OCI-LY1 (cell line): Measurements from ENCODE around the gene EMC8.

Source experiments
- H2AFZ ChIP-seq: fragments of 200-600 bp; sonication (generic), shearing (Covaris generic); 2 replicates; pipeline ENCODE4 v1.6.0; 2014; ENCODE audit warnings: antibody characterized with exemption, mild to moderate bottlenecking, low read length
- H3F3A ChIP-seq: fragments of 200-600 bp; sonication (generic), shearing (Covaris generic); 2 replicates; pipeline ENCODE4 v1.6.0; 2014; ENCODE audit warnings: mild to moderate bottlenecking, antibody characterized with exemption, low read length, moderate library complexity; ENCODE audit not compliant: insufficient read depth
- H3K27ac ChIP-seq: fragments of 200-600 bp; sonication (generic); 2 replicates; pipeline ENCODE4 v1.5.1; 2014; ENCODE audit warnings: low read length, mixed run types, mild to moderate bottlenecking, low read depth; ENCODE audit not compliant: poor library complexity, severe bottlenecking
- H3K27me3 ChIP-seq: fragments of 200-600 bp; sonication (generic); 2 replicates; pipeline ENCODE4 v1.6.0; 2014; ENCODE audit warnings: antibody characterized with exemption, mild to moderate bottlenecking, low read length, moderate library complexity; ENCODE audit not compliant: insufficient read depth
- H3K36me3 ChIP-seq: fragments of 200-600 bp; sonication (generic); 2 replicates; pipeline ENCODE4 v1.6.1; 2014; ENCODE audit warnings: mild to moderate bottlenecking, antibody characterized with exemption, low read length, moderate library complexity, mixed read lengths; ENCODE audit not compliant: insufficient read depth
- H3K4me1 ChIP-seq: fragments of 200-600 bp; sonication (generic); 2 replicates; pipeline ENCODE4 v1.5.1; 2014; ENCODE audit warnings: mild to moderate bottlenecking, low read length, moderate library complexity; ENCODE audit not compliant: insufficient read depth, severe bottlenecking
- H3K4me2 ChIP-seq: fragments of 200-600 bp; sonication (generic), shearing (Covaris generic); 2 replicates; pipeline ENCODE4 v1.6.1; 2014; ENCODE audit warnings: low read length
- H3K4me3 ChIP-seq: fragments of 200-600 bp; sonication (generic); 2 replicates; pipeline ENCODE4 v1.5.1; 2014; ENCODE audit warnings: low read length, low read depth, mild to moderate bottlenecking, mixed read lengths; ENCODE audit not compliant: poor library complexity, severe bottlenecking
- H3K79me2 ChIP-seq: fragments of 200-600 bp; shearing (Covaris generic); 2 replicates; pipeline ENCODE4 v1.6.1; 2016; ENCODE audit warnings: mixed run types, low read length, mixed read lengths; ENCODE audit not compliant: insufficient read depth
- H3K9ac ChIP-seq: fragments of 200-600 bp; sonication (generic), shearing (Covaris generic); 2 replicates; pipeline ENCODE4 v1.6.1; 2014; ENCODE audit warnings: mild to moderate bottlenecking, low read length, mixed read lengths
- H3K9me2 ChIP-seq: fragments of 200-600 bp; sonication (generic), shearing (Covaris generic); 2 replicates; pipeline ENCODE4 v1.6.1; 2014; ENCODE audit warnings: low read depth, mild to moderate bottlenecking, low read length, mixed read lengths
- H3K9me3 ChIP-seq: fragments of 200-600 bp; shearing (Covaris generic); 2 replicates; pipeline ENCODE4 v1.6.1; 2014; ENCODE audit warnings: low read length, mixed read lengths
- H4K20me1 ChIP-seq: fragments of 200-600 bp; sonication (generic), shearing (Covaris generic); 2 replicates; pipeline ENCODE4 v1.6.0; 2016; ENCODE audit warnings: mild to moderate bottlenecking, low read length; ENCODE audit not compliant: insufficient read depth
- EZH2 ChIP-seq: fragments of 200-600 bp; sonication (generic), shearing (Covaris generic); IDR thresholded peaks from 2 replicates; pipeline ENCODE4 v1.8.0; 2017; ENCODE audit warnings: borderline replicate concordance, mixed run types, mild to moderate bottlenecking, antibody characterized with exemption, low read length, moderate library complexity, mixed read lengths
- TF ChIP-seq, protein P1 (sequence below): fragments of 200-600 bp; sonication (generic), shearing (Covaris generic); IDR thresholded peaks from 2 replicates; pipeline ENCODE4 v1.5.1; 2017; ENCODE audit warnings: mild to moderate bottlenecking, antibody characterized with exemption, low read length, moderate library complexity, mixed read lengths

EMC8 gene

DNA sequence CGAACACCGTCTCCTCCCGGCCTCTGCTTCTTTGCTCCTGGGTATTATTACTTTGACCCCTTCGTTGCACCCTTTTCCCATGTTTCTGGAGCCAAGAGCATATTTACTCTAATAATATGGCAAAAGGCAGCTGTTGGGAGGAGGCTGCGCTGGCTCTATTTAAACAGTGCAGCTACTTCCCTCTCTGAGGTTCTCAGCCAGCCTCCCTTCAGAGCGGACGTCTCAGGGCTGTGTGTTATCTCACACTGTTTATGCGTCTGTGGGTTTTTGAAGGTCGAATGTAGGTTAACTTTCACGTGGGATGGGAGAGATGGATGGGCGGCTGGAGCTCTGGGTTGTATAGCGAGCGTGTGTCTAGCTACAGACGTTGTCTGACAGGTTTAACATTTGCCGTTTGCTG is 45.4 kb upstream of the EMC8 start:
- H3F3A ChIP-seq, result no peaks in the 10 kb centered on the region
- no peaks in the 10 kb centered on the region for H3K9me3 ChIP-seq
- TF ChIP-seq, protein P1, sequence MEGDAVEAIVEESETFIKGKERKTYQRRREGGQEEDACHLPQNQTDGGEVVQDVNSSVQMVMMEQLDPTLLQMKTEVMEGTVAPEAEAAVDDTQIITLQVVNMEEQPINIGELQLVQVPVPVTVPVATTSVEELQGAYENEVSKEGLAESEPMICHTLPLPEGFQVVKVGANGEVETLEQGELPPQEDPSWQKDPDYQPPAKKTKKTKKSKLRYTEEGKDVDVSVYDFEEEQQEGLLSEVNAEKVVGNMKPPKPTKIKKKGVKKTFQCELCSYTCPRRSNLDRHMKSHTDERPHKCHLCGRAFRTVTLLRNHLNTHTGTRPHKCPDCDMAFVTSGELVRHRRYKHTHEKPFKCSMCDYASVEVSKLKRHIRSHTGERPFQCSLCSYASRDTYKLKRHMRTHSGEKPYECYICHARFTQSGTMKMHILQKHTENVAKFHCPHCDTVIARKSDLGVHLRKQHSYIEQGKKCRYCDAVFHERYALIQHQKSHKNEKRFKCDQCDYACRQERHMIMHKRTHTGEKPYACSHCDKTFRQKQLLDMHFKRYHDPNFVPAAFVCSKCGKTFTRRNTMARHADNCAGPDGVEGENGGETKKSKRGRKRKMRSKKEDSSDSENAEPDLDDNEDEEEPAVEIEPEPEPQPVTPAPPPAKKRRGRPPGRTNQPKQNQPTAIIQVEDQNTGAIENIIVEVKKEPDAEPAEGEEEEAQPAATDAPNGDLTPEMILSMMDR, result no peak
- TF ChIP-seq EZH2, result no peak
- H2AFZ ChIP-seq, result no peak overlapping the region
- H3K9ac ChIP-seq, result no peak overlapping the region
- no peak overlapping the region for H3K27ac ChIP-seq
- H3K9me2 ChIP-seq, result no peaks in the 10 kb centered on the region
- H3K4me1 ChIP-seq, result no peaks in the 10 kb centered on the region
- H3K4me3 ChIP-seq, result no peak overlapping the region
- peaks cover 9% of the 10 kb centered on the region; the same call in 1 of the 2 replicates for H3K27me3 ChIP-seq
- H3K79me2 ChIP-seq, result no peaks in the 10 kb centered on the region
- no peak overlapping the region for H3K4me2 ChIP-seq
- no peaks in the 10 kb centered on the region for H3K36me3 ChIP-seq
- H4K20me1 ChIP-seq, result no peaks in the 10 kb centered on the region

DNA sequence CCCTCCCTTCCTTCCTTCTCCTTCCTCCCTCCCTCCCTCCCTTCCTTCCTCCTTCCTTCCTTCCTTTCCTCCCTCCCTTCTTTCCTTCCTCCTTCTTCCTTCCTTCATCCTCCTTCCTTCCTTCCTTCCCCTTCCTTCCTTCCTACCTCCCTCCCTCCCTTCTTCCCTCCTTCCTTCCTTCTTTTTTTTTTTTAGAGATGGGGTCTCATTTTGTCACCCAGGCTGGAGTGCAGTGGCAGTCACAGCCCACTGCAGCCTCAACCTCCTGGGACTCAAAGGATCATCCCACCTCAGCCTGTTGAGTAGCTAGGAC is 44.8 kb upstream of the EMC8 start:
- no peak for TF ChIP-seq EZH2
- TF ChIP-seq, protein P1, result no peak
- Histone ChIP-seq H2AFZ (no peak overlapping the region), H3F3A (no peaks in the 10 kb centered on the region), H3K9me2 (no peaks in the 10 kb centered on the region), H3K27me3 (peaks cover 7% of the 10 kb centered on the region; the same call in 1 of the 2 replicates), H3K4me3 (no peak overlapping the region), H3K27ac (no peak overlapping the region), H3K9ac (no peak overlapping the region), H3K79me2 (no peaks in the 10 kb centered on the region), H3K4me2 (no peak overlapping the region), H4K20me1 (no peaks in the 10 kb centered on the region), H3K36me3 (no peaks in the 10 kb centered on the region), H3K9me3 (no peaks in the 10 kb centered on the region), H3K4me1 (no peaks in the 10 kb centered on the region)

DNA sequence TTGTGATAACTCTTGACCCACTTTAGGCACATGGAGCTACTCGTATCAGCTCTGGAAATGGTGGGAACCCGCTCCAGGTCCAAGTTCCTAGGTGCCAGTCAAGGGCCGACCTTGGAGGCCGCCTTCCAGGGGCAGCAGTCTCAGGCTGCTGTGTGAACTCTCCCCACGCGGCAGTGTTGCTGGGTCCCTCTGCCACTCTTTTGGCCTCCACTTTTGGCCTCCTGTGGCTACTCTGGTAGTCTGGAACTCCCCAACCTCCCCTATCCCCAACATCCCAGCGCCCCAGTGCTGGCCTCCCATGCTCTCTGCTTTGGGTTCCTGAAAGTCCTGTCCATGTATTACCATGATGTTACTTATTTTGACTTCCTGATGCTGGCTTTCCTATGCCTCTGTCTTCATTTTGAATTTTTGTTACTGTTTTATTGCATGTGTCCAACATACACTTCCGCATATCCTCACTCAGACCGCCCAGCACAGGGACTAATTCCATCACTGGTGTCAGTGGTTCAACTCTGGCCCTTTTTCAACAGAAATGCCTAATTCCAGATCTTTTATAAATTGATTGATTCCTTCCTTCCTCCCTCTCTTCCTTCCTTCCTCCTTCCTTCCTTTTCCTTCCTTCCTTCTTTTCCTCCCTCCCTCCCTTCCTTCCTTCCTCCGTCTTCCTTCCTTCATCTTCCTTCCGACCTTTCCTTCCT is 44.3 kb upstream of the EMC8 start:
- Histone ChIP-seq H3K27me3 (peaks cover 4% of the 10 kb centered on the region; the same call in 1 of the 2 replicates), H3K27ac (no peak overlapping the region), H3K9me2 (no peaks in the 10 kb centered on the region), H3K79me2 (no peaks in the 10 kb centered on the region), H3K9me3 (no peaks in the 10 kb centered on the region), H4K20me1 (no peaks in the 10 kb centered on the region), H3F3A (no peaks in the 10 kb centered on the region), H3K4me1 (no peaks in the 10 kb centered on the region), H2AFZ (no peak overlapping the region), H3K9ac (no peak overlapping the region), H3K4me2 (no peak overlapping the region), H3K36me3 (no peaks in the 10 kb centered on the region), H3K4me3 (no peak overlapping the region)
- TF ChIP-seq, protein P1, result no peak
- TF ChIP-seq EZH2, result no peak
